NCI-H1436 treated with DMSO at 0.1 percent for 48 hours (cell line): Measurements from ENCODE around the gene SLC43A3.

Source experiments
- DNase-seq: peaks from one replicate; lab custom pipeline; 2025; lab: John Stamatoyannopoulos, UW

Gene SLC43A3

GRCh38 chr11:57426929-57427726, at the start of gene SLC43A3:
Gene SLC43A3 (minus strand): TSS chr11:57427121. CDS start chr11:57426172, 949 bp downstream.
- DNase-seq, result peak; percentile 22

GRCh38 chr11:57476047-57476756, 49.3 kb upstream of the SLC43A3 start:
- DNase-seq, result no peak

GRCh38 chr11:57475671-57476046, 48.7 kb upstream of the SLC43A3 start:
- DNase-seq, result no peak

GRCh38 chr11:57475191-57475590, 48.3 kb upstream of the SLC43A3 start:
- no peak for DNase-seq

GRCh38 chr11:57474803-57475115, 47.8 kb upstream of the SLC43A3 start:
- no peak for DNase-seq

GRCh38 chr11:57474017-57474802, 47.3 kb upstream of the SLC43A3 start:
- DNase-seq, result no peak

GRCh38 chr11:57473285-57473841, 46.4 kb upstream of the SLC43A3 start:
- no peak for DNase-seq

- DNase-seq, result no peak
These were observed 44.6 kb upstream of the SLC43A3 start for GRCh38 chr11:57471496-57471895.

GRCh38 chr11:57469268-57469667, 42.3 kb upstream of the SLC43A3 start:
- no peak for DNase-seq

GRCh38 chr11:57468276-57468675, 41.4 kb upstream of the SLC43A3 start:
- no peak for DNase-seq

GRCh38 chr11:57467508-57468157, 40.7 kb upstream of the SLC43A3 start:
- no peak for DNase-seq

- DNase-seq, result no peak
These were observed 39.8 kb upstream of the SLC43A3 start for GRCh38 chr11:57466680-57467079.

- DNase-seq, result no peak
These were observed 37.7 kb upstream of the SLC43A3 start for GRCh38 chr11:57464539-57465181.

GRCh38 chr11:57463671-57464538, 37.0 kb upstream of the SLC43A3 start:
- no peak for DNase-seq

- no peak for DNase-seq
These were observed 35.7 kb upstream of the SLC43A3 start for GRCh38 chr11:57462597-57462996.

GRCh38 chr11:57461841-57462489, 35.0 kb upstream of the SLC43A3 start:
- no peak for DNase-seq

GRCh38 chr11:57460758-57461749, 34.1 kb upstream of the SLC43A3 start:
- no peak for DNase-seq

- DNase-seq, result no peak
These were observed 33.3 kb upstream of the SLC43A3 start, which contains the start of gene RTN4RL2 for GRCh38 chr11:57460022-57460757. Gene RTN4RL2 (plus strand): TSS chr11:57460528. CDS start chr11:57460866, 338 bp downstream.
